ENCODE measurements around the gene ACSF3. TPM values are rescaled to one million over a fixed set of nuclear protein-coding genes. Genes with fewer than 3 reads are reported as not detected.

ACSF3 gene
- total RNA-seq, 1 experiment from 2014 or later: 54.9 TPM

DNA sequence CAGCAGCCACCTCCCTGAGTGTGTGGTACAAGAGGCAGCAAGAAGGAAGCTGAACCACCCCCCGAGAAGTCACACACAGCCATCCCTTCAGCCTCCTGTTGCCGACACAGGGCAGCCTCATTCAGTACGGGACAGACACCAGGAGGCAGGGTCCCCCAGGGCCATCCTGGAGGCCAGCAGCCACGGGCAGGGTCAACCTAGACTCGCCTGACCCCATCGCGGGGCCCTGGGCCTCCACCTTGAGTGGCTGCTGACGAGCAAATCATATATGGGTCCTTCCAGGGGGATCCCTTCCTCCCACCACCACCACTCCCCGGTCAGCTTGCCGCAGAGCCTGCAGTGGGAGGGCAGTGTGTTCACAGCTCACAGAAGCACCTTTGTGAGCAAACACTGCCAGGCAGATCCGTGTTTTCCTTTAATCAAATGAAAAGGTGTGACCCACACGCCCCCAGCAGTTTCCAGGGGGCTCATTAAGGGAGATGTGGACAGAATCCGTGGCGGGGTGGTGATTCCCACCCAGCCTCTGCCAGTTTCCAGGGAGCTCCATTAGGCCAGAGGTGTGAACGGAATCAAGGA, 5.6 kb upstream of the ACSF3 start:
- H3K9me3 Mint-ChIP-seq (ENCODE audit: low read depth, unreplicated experiment): no peaks in the 10 kb centered on the region
- BruUV-seq (replicated peaks): no TSS peak
- H3K4me1 Mint-ChIP-seq (ENCODE audit: low read depth, unreplicated experiment): peaks cover 14% of the 10 kb centered on the region
- peaks cover under 1% of the 10 kb centered on the region for H3K36me3 Mint-ChIP-seq (ENCODE audit: insufficient read depth, unreplicated experiment)
- H3K27ac Mint-ChIP-seq (ENCODE audit: unreplicated experiment): no peak overlapping the region
- H3K4me3 Mint-ChIP-seq (ENCODE audit: low read depth, unreplicated experiment): no peak overlapping the region
- intact Hi-C loops (cut with micrococcal nuclease; ENCODE audit: unreplicated experiment): no loop called here
- DNase-seq: no peak
- TF ChIP-seq, protein P1, sequence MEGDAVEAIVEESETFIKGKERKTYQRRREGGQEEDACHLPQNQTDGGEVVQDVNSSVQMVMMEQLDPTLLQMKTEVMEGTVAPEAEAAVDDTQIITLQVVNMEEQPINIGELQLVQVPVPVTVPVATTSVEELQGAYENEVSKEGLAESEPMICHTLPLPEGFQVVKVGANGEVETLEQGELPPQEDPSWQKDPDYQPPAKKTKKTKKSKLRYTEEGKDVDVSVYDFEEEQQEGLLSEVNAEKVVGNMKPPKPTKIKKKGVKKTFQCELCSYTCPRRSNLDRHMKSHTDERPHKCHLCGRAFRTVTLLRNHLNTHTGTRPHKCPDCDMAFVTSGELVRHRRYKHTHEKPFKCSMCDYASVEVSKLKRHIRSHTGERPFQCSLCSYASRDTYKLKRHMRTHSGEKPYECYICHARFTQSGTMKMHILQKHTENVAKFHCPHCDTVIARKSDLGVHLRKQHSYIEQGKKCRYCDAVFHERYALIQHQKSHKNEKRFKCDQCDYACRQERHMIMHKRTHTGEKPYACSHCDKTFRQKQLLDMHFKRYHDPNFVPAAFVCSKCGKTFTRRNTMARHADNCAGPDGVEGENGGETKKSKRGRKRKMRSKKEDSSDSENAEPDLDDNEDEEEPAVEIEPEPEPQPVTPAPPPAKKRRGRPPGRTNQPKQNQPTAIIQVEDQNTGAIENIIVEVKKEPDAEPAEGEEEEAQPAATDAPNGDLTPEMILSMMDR (IDR thresholded peaks at IDR 0.05; ENCODE audit: unreplicated experiment): no peak
- H3K27me3 Mint-ChIP-seq (ENCODE audit: unreplicated experiment): peaks cover 88% of the 10 kb centered on the region
- CTCF ChIA-PET: no interaction called here

DNA sequence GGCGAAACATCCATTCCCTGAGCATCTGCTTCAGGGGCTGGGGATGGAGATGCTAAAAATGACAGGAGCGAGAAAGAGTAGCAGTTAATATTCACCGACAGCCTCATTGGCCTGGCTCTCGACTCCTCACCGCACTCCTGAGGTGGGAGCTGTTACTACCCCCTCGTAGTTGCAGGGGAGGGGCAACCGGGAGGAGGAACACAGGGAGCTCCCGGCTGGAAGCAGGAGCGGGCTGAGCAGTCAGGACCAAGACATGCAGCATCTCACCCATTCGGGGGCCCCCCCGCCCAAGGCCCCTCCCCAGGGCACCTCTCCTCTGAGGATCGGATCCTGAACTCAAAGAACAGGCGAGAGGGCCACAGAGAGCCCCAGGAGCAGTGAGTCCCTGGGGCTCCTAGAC, 4.5 kb upstream of the ACSF3 start:
- intact Hi-C loops (cut with micrococcal nuclease; ENCODE audit: unreplicated experiment): no loop called here
- CTCF ChIA-PET: interaction anchor here (1.0 kb wide), 1 partner anchor 21 kb away, joined by 4 read pairs; no protein-coding TSS in a partner anchor
- Mint-ChIP-seq H3K27ac (ENCODE audit: unreplicated experiment) (no peak overlapping the region), H3K4me1 (ENCODE audit: low read depth, unreplicated experiment) (peaks cover 14% of the 10 kb centered on the region), H3K9me3 (ENCODE audit: low read depth, unreplicated experiment) (no peaks in the 10 kb centered on the region), H3K27me3 (ENCODE audit: unreplicated experiment) (peaks cover 88% of the 10 kb centered on the region), H3K4me3 (ENCODE audit: low read depth, unreplicated experiment) (no peak overlapping the region), H3K36me3 (ENCODE audit: insufficient read depth, unreplicated experiment) (peaks cover 11% of the 10 kb centered on the region)
- BruUV-seq (replicated peaks): no TSS peak
- TF ChIP-seq, protein P1 (IDR thresholded peaks at IDR 0.05; ENCODE audit: unreplicated experiment): no peak
- no peak for DNase-seq

DNA sequence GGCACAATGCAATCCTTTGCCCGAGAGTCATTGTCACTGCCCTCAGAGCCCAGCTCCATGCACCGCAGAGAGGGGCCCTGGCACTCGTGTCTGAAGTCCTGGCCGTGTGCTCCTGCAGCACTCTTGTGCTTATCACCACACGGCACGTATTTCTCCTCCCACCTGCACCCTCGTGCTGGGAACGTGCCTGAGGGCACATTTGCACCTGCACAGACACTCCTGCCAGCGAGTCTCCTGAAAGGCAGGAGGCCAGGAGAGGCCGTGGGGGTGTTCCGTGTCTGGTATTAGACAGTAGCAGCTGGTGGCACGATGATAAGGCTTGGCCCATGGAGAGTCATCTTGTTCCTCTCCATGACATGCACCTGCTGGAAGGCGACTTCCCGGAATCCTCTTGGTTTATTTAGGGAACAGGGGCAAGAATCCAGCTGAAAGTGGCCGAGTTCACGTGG, 3.4 kb upstream of the ACSF3 start:
- intact Hi-C loops (cut with micrococcal nuclease; ENCODE audit: unreplicated experiment): no loop called here
- Mint-ChIP-seq H3K27me3 (ENCODE audit: unreplicated experiment) (peaks cover 77% of the 10 kb centered on the region), H3K27ac (ENCODE audit: unreplicated experiment) (no peak overlapping the region), H3K4me1 (ENCODE audit: low read depth, unreplicated experiment) (peaks cover 24% of the 10 kb centered on the region), H3K4me3 (ENCODE audit: low read depth, unreplicated experiment) (no peak overlapping the region), H3K9me3 (ENCODE audit: low read depth, unreplicated experiment) (no peaks in the 10 kb centered on the region), H3K36me3 (ENCODE audit: insufficient read depth, unreplicated experiment) (peaks cover 22% of the 10 kb centered on the region)
- TF ChIP-seq, protein P1 (IDR thresholded peaks at IDR 0.05; ENCODE audit: unreplicated experiment): no peak
- no peak for DNase-seq
- BruUV-seq (replicated peaks): no TSS peak
- CTCF ChIA-PET: no interaction called here

DNA sequence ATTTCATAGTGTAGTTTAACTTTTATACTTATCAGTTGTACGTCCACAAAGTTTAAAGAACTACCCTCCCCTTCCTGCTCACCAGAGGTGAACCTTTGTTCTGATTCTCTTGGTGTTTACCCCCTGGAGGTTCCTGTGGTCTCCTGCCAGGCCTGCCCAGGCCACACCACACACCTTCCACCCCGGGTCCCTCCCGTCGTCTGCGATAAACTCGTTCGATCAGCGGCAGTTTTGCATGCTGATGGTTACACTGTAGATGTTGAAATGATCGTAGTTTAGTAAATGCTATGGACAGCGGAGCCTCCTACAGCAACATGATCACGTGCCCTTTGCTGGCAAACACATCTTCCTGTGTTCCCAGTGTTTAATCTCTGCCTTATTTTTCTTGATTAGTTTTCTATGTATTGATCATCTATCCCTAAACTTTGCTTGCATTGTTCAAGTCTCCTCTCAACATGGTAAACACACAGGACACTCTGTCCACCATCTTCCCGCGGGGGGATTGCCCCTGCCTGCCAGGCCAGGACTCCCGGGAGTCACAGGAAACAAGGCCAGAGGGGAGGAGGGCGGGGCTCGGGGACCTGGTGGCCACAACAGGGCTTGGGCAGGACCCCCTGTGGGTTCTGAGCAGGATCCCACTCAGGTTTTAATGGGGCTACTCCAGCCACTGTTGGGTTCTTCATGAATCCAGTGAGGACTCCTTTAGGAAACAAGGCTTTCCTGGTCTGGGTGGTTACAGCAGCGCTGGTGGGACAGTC, 2.8 kb upstream of the ACSF3 start:
- intact Hi-C loops (cut with micrococcal nuclease; ENCODE audit: unreplicated experiment): no loop called here
- Mint-ChIP-seq H3K27ac (ENCODE audit: unreplicated experiment) (no peak overlapping the region), H3K4me3 (ENCODE audit: low read depth, unreplicated experiment) (no peak overlapping the region), H3K27me3 (ENCODE audit: unreplicated experiment) (peaks cover 70% of the 10 kb centered on the region), H3K9me3 (ENCODE audit: low read depth, unreplicated experiment) (no peaks in the 10 kb centered on the region), H3K4me1 (ENCODE audit: low read depth, unreplicated experiment) (peaks cover 25% of the 10 kb centered on the region), H3K36me3 (ENCODE audit: insufficient read depth, unreplicated experiment) (peaks cover 24% of the 10 kb centered on the region)
- TF ChIP-seq, protein P1 (IDR thresholded peaks at IDR 0.05; ENCODE audit: unreplicated experiment): no peak
- no peak for DNase-seq
- no TSS peak for BruUV-seq (replicated peaks)
- CTCF ChIA-PET: interaction anchor here (0.5 kb wide), 1 partner anchor 18 kb away, joined by 7 read pairs; no protein-coding TSS in a partner anchor

All from Calu3 (cell line).